ENCODE measurements around the gene CHIT1.
A peak's percentile ranks its signal among the peaks of the same experiment; 100 is the strongest.

Gene CHIT1

GRCh38 chr1:203186446-203187303 lies 42.8 kb downstream of the CHIT1 start, which contains the start of gene CHI3L1:
TSS of gene CHI3L1 (minus strand) at chr1:203186704. CDS start at chr1:203186623, 81 bp downstream.
- peak; percentile 92 for DNase-seq

DNA sequence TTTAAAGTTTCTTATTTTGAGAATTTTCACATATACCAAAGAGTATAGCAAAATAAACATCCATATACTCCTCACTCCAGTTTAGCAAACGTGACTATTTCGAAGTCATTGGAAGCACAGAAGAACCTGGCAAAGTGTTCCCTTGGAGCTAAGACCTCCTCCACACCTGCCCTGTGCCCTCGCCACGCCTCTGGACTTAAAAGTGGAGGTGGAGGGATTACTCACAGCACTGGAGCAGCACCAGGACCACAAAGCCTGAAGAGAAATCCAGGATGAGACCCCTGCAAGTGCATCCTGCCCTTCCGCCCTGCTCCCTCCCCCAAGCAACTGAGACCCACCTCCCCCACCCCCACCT lies 43.4 kb downstream of the CHIT1 start:
- no peak for DNase-seq

DNA sequence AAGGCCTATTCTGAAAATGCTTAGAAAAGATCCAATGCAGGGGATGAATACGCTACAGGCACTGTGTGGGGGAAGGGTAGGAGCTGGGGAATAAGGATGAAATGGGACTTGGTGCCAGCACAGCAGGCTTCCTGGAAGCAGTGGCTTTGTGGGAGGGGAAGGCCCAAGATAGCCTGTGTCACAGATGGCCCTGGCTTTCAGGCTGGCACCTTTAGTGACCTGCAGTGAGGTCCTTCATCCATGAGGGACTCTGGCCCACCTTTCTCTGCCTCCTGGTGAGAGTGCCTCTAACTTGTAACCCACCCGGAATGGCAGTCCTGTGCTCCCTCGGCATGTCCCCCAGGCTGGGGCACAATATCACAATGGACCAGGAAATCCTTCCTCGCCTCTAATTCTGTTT lies 43.9 kb downstream of the CHIT1 start:
- no peak for DNase-seq

- no peak for DNase-seq
Observed at GRCh38 chr1:203185061-203185461, 44.4 kb downstream of the CHIT1 start.

- DNase-seq, result no peak
Observed at GRCh38 chr1:203184467-203184866, 45.0 kb downstream of the CHIT1 start.

DNA sequence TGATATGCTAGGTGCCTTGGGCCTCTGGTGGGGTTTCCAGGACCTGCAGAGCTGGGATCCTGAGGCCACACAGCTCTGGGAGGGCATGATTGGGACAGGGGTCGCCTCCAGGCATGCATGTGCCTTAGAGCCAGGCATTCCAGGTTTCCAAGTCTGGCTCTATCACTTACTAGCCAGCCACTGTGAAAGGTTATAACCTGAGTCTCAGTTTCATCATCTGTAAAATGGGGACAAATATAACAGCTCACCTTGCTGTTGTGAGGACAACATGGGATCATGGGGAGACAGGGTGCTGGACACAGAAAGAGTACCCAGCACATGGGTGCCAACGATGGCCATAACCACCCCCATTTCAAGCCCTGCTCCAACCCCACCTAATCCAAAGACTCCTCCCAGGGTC lies 45.6 kb downstream of the CHIT1 start:
- DNase-seq, result no peak

- no peak for DNase-seq
Observed at GRCh38 chr1:203182387-203182953, 47.0 kb downstream of the CHIT1 start.

DNA sequence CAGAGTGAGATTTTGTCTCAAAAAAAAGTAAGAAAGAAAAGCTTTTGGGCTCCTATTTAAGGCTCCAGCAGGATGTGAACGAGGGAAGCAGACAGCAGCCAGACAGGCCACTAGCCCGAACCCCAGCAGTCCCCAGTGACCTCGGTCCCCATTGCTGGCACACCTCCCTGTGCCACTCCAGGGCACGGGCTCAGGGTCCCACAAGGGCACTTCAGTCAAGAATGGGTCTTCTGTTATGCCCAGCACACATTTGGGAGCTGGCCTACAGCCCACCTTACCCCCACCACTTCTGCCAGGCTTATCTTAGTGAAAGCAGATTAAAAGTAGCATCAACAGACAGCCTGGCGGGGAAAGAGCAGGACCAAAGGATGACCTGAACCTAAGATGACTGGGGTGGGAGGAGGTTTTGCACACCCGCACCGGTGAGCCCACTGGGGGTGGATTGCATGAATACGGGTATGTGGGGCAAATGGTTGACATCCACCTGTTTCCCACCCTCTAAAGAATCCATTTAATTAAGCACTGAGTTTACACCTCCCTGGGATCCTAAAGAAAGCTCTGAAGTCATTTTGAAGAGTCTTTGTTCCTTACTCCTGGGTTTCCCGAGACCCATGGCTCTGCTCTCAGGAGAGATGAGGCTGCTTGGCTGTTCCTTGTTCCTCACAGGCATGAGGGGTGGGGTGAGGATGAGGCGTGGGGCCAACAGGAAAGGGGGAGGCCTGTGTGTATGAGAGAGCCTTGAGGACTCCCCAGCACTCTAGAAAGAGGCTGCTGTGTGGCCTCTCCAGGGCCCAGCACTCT lies 47.7 kb downstream of the CHIT1 start:
- no peak for DNase-seq

GRCh38 chr1:203180611-203181330 lies 48.7 kb downstream of the CHIT1 start:
- DNase-seq, result no peak

DNA sequence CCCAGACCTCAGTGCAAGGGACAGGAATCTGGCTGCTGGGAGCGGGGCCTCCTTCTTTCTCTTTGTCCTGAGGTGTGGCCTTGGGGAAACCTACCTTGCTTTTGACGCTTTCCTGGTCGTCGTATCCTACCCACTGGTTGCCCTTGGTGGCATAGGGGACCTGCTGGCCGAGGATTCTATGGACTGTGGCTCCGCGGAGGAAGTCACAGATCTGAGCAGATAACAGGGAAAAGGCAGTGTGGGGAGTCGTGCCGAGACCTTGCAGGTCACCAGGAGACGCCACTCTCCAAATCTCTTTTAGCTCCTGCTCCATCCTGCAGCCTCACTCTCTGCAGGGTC lies 49.8 kb downstream of the CHIT1 start:
- DNase-seq, result no peak

DNA sequence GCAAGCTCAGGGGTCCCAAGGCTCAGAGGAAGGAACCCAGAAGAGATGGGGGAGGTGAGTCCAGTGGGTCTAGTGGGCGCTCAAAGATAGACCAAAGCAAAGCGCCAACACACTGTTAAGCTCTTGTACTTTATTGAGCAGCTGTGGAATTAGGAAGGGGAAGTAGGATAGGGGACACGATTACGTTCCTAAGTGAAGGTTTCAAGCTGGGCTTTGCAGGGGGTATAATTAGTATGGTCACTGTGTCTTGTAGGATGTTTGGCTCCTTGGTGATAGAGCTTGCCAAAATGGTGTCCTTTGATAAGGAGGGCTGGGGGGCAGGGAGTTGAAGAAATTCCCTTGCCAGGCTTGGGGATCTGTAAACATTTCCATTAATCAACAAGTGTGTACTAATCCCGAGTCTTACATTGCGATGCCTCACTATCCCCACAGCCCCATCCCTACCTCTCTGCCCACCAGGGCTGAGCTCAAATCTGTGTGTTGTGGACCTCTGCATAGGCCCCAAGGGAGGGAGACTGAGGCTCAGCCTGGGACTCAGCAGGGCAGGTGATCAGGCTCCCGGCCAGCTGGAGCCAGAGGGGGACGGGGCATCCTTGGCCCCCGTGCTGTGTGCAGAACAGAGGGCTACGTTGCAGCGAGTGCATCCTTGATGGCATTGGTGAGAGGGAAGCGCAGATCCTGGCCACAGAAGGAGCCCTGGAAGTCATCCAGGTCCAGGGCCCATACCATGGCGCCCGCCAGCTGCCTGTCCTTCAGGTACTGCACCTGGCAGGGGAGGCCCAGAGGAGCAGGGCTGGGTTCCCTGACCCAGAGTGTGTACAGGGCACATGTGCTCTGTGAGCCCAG lies 50.4 kb downstream of the CHIT1 start:
- no peak for DNase-seq

GRCh38 chr1:203178083-203178482 lies 51.4 kb downstream of the CHIT1 start:
- DNase-seq, result no peak

GRCh38 chr1:203177470-203178039 lies 51.9 kb downstream of the CHIT1 start:
- DNase-seq, result peak; percentile 81

DNA sequence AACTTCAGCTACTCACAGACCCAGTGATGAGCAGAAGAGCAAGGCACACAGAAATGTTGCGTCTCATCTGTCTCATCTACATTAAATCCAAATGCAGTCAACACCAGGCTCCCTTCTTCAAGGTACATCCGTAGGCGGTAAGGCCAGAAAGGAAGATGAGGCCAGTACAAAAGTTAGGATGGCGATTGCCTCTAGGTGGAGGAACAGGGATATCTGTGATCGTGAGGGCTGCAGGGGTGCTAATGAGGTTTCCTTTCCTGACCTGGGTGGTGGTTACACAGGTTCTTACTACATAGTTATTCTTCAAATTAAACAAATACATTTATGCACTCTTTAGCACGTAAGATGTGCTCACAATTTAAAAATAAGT lies 52.5 kb downstream of the CHIT1 start:
- DNase-seq, result no peak

DNA sequence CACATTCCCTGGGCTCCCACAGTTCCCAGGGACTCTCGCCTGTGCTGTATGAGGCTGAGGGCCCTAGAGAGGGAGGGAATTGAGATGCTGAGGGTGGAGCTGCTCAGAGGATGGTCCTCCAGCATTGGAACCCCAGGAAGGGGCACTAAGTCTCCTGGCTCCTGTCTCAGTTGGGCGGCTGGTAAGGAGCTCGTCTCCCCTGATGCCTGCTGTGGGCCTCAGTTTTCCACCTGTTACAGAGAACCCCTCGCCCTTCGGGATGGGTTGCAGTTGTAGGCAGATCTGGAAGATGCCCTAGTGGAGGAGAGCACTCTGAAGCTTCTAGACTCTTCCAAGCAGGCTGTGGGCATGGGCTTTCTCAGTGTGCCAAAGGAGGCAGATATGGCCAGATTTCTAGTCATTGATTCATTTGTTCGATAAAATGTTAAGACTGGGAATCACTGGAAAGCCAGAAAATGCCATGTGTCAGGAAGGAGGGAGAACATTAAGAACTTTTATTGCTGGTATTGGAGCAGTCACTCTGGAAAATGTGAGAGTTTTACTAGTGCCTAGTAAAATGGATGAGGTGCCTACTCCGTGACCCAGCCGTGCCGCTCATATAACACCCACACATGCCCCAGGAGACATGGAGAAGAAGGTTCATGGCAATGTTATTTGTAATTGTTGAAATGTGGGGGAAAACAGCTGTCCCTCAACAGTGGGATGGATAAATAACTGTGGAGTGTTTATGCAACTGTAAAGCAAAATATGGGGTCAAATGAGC lies 53.0 kb downstream of the CHIT1 start:
- DNase-seq, result peak; percentile 37

DNA sequence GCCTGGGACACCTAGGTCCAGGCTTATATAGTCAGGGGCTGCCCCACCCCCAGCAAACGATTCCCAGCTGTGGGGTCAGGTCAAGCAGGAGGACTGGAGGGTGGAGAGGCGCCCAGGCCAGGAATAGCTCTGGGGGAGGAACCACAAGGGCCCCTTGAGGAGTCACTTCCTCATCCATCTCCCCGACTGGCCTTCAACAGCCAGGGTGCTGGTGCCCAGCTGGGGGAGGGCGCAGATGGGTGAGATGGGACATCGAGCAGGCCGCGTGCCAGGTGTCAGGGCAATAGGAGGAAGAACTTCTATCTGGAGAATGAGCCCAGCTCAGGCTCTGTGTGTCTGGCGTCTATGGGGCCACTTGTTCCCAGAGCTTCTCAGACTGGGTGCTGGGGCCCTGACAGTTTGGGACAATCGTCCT lies 53.6 kb downstream of the CHIT1 start:
- DNase-seq, result peak; percentile 78

DNA sequence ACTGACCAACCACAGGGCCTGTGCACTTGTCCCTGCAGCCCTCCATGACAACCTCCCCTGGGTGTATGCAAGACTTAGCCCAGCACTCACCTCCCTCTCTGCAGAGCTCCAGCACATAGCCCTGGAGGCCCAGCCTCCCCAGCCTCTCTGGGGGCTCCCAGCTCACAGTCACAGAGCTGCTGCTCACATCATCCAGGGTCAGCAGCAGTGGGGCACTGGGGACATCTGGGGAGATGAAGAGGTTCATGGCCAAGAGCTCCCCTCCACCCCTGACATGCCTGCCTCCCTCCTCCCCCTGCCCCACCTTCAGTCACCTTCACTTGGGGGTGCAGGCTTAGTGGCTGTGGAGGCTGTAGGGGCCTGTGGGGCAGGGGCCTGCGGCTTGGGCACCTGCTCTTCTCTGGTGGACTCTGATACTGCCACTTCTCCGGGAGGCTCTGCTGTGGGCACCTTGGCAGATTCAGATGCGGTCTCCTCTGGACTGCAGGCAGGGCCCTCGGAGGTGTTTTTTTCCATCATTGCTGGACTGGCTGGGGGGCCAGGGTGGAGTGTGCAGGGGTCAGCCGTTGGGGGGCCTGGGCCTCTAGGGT lies 54.1 kb downstream of the CHIT1 start, which contains the start of gene MYBPH:
TSS of gene MYBPH (minus strand) at position 590 of the 590 bp plus-strand sequence. CDS start at position 519, 71 bp downstream.
- no peak for DNase-seq

DNA sequence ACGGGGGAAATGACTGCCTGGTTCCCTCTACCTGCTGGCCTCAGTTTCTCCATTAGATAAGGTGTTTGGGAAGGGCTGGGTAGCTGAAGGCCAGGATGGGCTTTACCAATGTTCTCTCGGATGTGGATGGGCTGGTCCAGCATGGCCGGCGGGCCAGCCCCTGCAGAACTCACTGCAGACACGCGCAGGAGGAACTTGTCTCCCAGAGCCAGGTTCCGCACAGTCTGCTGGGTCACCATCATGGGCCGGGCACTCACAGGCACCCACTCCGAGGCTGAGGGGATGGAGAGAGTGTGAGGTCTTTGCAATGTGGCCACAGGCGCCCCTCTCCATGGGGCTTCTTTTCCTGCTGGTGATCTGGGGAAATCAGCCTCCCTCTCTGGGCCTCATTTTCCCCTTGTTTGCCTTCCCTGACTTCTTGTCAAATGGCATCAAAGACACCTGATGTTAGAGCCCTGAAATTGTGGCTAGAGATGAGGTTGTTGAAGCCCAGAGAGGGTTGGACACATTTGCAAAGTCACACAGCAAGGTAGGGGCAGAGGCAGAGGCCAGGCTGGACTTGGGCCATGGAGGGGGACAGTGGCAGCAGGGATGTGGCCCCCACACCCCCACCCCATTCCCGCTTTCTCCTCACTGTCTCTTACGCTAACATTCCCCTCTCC lies 55.0 kb downstream of the CHIT1 start:
- no peak for DNase-seq

- DNase-seq, result no peak
Observed at GRCh38 chr1:203173566-203173965, 55.9 kb downstream of the CHIT1 start.

GRCh38 chr1:203173011-203173555 lies 56.4 kb downstream of the CHIT1 start:
- DNase-seq, result no peak

All from suppressor macrophage treated with lipopolysaccharide for 4 hours (primary cell).